ENCODE measurements around the gene SHFL. TPM values are rescaled to one million over a fixed set of nuclear protein-coding genes. Genes with fewer than 3 reads are reported as not detected.

SHFL gene
- total and polyA plus RNA-seq, 8 donors = 7.9 to 41.0 (median 15.4) TPM

- H3K4me1 ChIP-seq = no peaks in the 10 kb centered on the region
- no peak overlapping the region for H3K4me3 ChIP-seq
- ATAC-seq = no peak
- 95% methylated on average over 7 of the region's 7 CpGs for WGBS, 2 donors
- peaks cover 0 to 5% (median 0%) of the 10 kb centered on the region in 3 donors for H3K36me3 ChIP-seq
- no peaks in the 10 kb centered on the region for H3K27me3 ChIP-seq
- intact Hi-C loops (cut with DNase I) = no loop called here
- no peak overlapping the region for H3K27ac ChIP-seq
- TF ChIP-seq, protein P1, sequence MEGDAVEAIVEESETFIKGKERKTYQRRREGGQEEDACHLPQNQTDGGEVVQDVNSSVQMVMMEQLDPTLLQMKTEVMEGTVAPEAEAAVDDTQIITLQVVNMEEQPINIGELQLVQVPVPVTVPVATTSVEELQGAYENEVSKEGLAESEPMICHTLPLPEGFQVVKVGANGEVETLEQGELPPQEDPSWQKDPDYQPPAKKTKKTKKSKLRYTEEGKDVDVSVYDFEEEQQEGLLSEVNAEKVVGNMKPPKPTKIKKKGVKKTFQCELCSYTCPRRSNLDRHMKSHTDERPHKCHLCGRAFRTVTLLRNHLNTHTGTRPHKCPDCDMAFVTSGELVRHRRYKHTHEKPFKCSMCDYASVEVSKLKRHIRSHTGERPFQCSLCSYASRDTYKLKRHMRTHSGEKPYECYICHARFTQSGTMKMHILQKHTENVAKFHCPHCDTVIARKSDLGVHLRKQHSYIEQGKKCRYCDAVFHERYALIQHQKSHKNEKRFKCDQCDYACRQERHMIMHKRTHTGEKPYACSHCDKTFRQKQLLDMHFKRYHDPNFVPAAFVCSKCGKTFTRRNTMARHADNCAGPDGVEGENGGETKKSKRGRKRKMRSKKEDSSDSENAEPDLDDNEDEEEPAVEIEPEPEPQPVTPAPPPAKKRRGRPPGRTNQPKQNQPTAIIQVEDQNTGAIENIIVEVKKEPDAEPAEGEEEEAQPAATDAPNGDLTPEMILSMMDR (IDR thresholded peaks at IDR 0.05) = no peak
- no peak for FAIRE-seq
- no peaks in the 10 kb centered on the region for H3K9me3 ChIP-seq
- DNase-seq = no peak
These were observed 46.8 kb downstream of the SHFL start for GRCh38 chr19:10132905-10133304.

DNA sequence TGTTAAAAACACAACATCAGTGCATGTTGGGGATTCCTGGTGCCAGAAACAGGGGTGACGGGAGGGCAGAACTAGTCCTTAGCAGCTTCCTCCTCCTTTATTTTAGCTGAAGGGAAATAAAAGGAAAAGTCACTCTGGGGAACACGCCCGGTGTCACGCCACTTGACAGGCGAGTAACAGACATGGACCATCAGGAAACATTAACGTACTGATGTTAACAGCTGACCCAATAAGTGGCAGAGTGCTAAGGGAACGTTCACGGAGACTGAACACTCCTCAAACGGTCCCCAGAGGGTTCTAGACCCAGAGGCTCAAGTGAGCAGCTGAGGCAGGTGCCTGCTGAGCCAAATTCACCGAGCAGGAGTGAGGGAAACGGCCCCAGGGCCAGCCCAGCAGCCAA lies 47.5 kb downstream of the SHFL start:
- WGBS, 2 donors = 88 to 92% methylated on average over 11 of the region's 11 CpGs
- Histone ChIP-seq H3K36me3 (peaks cover 0 to 5% (median 0%) of the 10 kb centered on the region in 3 donors), H3K9me3 (no peaks in the 10 kb centered on the region), H3K27ac (no peak overlapping the region), H3K4me1 (no peaks in the 10 kb centered on the region), H3K27me3 (no peaks in the 10 kb centered on the region), H3K4me3 (no peak overlapping the region)
- no peak for DNase-seq
- ATAC-seq = no peak
- intact Hi-C loops (cut with DNase I) = no loop called here
- no peak for FAIRE-seq
- TF ChIP-seq, protein P1 (IDR thresholded peaks at IDR 0.05) = no peak

DNA sequence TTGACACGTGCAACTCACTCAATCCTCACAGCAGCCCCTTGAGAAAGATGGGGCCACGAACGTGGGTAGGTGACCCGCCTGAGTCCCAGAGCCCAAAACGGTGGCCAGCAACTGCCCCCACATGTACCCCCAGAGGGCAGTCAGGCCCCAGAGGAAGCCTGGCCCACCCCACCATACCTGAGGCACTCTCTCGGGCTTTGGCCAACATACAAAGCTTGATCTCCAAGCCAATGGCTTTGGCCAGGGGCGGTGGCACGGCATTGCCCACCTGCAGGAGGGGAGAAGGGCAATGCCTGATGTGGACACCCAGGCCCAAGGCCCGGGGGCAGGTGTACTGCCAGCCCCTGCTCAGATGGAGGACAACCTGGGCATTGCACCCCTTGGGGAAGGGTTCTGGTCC lies 47.9 kb downstream of the SHFL start:
- H3K36me3 ChIP-seq = peaks cover 0 to 5% (median 0%) of the 10 kb centered on the region in 3 donors
- no peak for DNase-seq
- TF ChIP-seq, protein P1 (IDR thresholded peaks at IDR 0.05) = no peak

DNA sequence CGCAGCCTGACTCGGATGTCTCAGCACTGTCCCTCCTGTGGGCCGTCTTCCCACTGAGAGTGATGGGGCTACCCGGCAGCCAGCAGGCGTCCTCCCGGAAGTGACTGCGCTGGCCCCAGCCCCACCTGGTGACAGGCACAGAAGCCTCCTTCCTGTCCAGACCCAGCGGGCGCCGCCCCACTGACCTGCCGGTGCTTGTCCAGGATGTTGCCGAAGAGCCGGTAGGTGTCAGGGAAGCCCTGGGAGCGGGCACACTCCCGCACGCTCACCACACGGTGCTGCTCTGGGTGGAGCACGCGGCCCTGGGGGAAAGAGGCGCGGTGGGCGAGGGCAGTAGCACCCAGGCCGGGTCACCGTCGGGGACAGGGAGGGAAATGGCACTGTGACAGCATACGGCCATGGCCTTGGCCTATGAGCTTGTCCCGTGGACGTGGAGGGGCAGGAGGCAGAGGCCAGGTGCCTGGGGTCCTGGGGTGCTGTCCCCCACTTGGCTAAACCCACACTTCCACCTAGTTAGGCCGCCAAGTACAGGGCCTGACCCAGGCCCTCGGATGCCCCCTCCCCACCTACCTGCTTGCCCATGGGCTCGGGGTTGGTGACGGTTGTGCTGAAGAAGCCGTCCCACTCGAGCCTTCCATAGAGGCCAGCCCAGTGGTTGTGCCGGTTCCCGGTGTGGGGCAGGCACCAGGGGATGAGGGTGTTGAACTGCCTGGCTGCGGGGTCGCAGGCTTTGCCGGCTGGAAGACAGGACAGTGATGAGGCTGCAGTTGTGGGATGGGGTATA lies 49.6 kb downstream of the SHFL start:
- WGBS, 2 donors = 92 to 95% methylated on average over 39 of the region's 39 CpGs
- no peaks in the 10 kb centered on the region for H3K27me3 ChIP-seq
- H3K4me3 ChIP-seq = no peak overlapping the region
- FAIRE-seq (no peak), ATAC-seq (no peak), DNase-seq (no peak)
- no peaks in the 10 kb centered on the region for H3K4me1 ChIP-seq
- peaks cover 0 to 14% (median 0%) of the 10 kb centered on the region in 3 donors for H3K36me3 ChIP-seq
- intact Hi-C loops (cut with DNase I) = no loop called here
- no peaks in the 10 kb centered on the region for H3K9me3 ChIP-seq
- TF ChIP-seq, protein P1 (IDR thresholded peaks at IDR 0.05) = no peak
- no peak overlapping the region for H3K27ac ChIP-seq

More for the DNA sequence above, 47.9 kb downstream of the SHFL start:
- no peak for FAIRE-seq
- Histone ChIP-seq H3K4me1 (no peaks in the 10 kb centered on the region), H3K9me3 (no peaks in the 10 kb centered on the region), H3K27ac (no peak overlapping the region), H3K4me3 (no peak overlapping the region), H3K27me3 (no peaks in the 10 kb centered on the region)
- 93 to 97% methylated on average over 9 of the region's 9 CpGs for WGBS, 2 donors
- intact Hi-C loops (cut with DNase I) = no loop called here
- no peak for ATAC-seq

- H3K27ac ChIP-seq = no peak overlapping the region
- WGBS, 2 donors = 96% methylated on average over 14 of the region's 14 CpGs
These were observed 50.8 kb downstream of the SHFL start for GRCh38 chr19:10136936-10137335.

More at GRCh38 chr19:10136936-10137335, 50.8 kb downstream of the SHFL start:
- H3K4me3 ChIP-seq = no peak overlapping the region
- no peaks in the 10 kb centered on the region for H3K4me1 ChIP-seq
- H3K9me3 ChIP-seq = no peaks in the 10 kb centered on the region
- H3K36me3 ChIP-seq = peaks cover 0 to 19% (median 0%) of the 10 kb centered on the region in 3 donors
- FAIRE-seq = no peak
- no peak for DNase-seq
- H3K27me3 ChIP-seq = no peaks in the 10 kb centered on the region
- TF ChIP-seq, protein P1 (IDR thresholded peaks at IDR 0.05) = no peak
- intact Hi-C loops (cut with DNase I) = no loop called here
- no peak for ATAC-seq
